GM21423 (cell line): ENCODE results near the gene KRTAP13-1.

Experiments used
- ATAC-seq: cut with Tn5 transposase; IDR thresholded peaks from one replicate; pipeline ENCODE4 v1.9.1; 2021; ENCODE audit warnings: mild to moderate bottlenecking, moderate library complexity; ENCODE audit not compliant: unreplicated experiment

KRTAP13-1 gene, protein sequence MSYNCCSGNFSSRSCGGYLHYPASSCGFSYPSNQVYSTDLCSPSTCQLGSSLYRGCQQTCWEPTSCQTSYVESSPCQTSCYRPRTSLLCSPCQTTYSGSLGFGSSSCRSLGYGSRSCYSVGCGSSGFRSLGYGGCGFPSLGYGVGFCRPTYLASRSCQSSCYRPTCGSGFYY

DNA sequence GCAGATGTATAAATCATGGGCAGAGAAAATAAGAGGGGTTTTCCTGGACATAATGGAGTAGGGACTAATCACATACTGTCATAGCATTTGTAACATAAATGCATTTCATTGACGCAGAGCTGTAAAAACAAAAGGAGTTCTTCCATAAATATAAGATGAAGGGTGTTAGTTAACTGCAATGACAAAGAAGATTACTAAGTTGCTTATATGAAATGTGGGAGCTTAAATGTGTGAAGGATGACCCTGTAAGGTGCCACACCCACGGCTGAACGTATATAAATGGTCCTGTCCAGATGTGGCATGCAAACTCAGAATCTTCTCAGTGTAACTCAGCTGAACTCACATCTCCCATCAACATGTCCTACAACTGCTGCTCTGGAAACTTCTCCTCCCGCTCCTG lies at the start of gene KRTAP13-1:
KRTAP13-1 (plus strand) TSS at position 301 of the 400 bp plus-strand sequence; CDS start at position 357, 56 bp downstream.
- ATAC-seq: no peak

DNA sequence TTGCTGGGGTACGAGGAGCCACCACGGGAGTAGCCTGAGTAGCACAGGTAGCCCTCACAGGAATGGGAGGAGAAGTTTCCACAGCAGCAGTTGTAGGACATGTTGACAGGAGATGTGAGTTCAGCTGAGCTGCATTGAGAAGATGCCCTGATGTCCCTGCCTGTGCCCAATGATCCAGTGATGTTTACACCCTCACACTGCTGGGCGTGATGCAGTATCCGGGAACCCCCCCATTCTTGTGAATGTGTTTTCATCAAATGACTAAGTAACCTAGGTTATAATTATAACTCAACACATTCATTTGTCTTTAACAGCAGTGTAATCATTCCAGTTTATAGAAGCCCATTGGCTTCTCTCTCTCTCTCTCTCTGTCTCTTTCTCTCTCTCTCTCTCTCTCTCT lies 47.3 kb upstream of the KRTAP13-1 start, which contains the start of gene KRTAP23-1:
KRTAP23-1 (minus strand) TSS at position 101 of the 400 bp plus-strand sequence; CDS start at position 101, 0 bp downstream.
- no peak for ATAC-seq

DNA sequence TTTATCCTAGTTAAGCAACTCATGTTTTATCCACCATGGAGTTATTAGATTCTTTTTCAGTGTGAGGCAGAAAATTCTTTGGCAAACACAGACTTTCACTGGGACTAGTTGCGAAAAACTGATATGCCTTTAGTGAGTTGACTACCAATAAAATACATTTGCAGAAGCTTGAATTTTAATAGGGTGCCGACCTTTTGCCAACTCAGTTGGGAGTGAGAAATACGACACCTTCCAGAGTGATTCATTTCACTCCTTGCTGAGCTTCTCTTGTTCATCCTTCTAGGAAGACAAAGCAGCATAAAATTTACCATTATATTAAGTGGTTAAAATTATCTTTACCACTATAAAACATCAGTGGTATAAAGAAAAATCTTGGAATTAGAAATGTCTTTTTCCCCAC lies 46.3 kb upstream of the KRTAP13-1 start:
- no peak for ATAC-seq

DNA sequence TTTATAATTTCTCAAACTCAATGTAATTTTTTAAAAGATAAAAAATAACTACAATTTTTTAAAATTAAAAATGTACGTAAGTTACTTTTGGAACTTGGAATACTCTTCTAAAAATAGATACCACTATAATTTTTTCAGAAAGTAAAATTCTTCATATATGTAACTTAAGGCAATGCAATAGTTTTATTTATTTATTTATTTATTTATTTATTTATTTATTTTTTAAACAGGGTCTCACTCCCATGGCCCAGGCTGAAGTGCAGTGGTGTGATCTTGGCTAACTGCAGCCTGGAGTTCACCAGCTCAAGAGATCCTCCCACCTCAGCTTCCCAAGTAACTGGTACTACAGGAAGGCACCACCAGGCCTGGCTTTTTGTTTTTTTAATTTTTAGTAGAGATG lies 44.3 kb upstream of the KRTAP13-1 start:
- no peak for ATAC-seq

DNA sequence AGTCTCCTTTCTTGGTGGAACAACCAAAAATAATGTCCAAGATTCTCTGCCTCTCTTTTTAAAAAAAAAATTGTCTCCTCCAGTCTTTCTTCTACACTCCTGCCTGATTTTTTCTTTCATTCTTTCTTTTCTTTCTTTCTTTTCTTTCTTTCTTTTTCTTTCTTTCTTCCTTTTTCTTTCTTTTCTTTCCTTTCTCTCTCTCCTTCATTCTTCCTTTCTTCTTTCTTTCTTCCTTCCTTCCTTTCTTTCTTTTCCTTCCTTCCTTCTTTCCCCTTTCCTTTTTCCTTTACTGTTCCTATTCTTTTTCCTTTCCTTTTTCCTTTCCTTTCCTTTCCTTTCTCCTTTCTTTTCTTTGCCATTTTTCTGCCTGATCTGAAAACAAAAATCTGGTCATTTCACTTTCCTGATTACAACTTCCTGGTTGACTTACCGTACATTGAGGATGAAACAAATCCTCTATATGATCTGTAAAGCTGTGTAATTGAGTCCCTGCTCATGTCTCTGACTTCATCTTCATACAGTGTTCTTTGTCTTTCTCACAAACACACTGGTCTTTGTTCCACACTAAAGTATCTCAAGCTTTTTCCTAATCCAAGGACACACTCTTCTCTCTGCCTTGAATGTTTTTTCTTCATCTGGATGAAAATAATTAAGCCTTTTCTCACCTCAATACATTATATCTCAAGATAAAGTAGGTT lies 41.4 kb upstream of the KRTAP13-1 start:
- ATAC-seq: no peak

DNA sequence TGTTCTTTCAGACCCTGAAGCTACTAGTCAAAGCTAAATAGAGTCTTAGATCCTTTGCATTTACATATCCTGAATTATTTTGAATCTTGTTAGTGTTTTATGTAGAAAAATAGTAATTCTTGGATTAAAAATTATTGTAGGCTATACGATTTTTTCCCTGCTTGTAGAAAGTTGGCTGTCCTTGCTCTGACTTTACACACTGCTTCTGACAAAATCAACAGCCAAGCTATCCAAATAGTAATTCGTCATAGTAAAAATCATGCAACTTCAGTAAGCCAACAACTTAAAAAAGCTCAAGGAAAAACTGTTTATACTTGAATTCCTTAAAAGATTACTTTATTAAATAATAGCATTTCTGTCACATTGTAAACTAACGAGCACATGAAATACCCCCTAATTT lies 39.9 kb upstream of the KRTAP13-1 start:
- ATAC-seq: no peak

DNA sequence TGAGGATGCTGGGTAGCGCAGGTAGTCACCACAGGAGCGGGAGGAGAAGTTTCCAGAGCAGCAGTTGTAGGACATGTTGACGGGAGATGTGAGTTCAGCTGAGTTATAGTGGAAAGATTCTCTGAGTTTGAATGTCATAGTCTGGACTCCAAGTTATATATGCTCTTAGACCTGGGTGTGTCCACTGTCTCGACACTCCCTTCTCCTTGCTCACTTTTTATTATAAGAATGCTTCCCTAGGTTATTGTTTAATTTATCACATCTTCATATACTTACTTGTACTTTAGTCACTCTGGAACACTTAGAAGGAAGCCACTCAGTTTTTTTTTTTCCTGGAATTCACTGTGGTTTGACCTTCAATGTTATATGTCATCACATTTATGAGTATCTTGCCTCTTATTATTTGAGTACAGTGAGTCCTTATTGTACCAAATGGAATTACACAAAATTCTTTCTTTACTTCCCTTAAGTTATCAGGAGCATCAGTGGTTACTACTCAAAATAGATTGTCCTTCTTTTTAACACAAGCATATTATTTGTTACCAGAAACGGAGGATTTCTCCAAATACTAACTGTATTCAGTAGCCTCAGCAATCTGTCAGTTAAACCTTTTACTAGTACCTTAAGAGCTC lies 23.6 kb upstream of the KRTAP13-1 start, which contains the start of gene KRTAP13-2:
KRTAP13-2 (minus strand) TSS at position 133 of the 632 bp plus-strand sequence; CDS start at position 75, 58 bp downstream.
- no peak for ATAC-seq

DNA sequence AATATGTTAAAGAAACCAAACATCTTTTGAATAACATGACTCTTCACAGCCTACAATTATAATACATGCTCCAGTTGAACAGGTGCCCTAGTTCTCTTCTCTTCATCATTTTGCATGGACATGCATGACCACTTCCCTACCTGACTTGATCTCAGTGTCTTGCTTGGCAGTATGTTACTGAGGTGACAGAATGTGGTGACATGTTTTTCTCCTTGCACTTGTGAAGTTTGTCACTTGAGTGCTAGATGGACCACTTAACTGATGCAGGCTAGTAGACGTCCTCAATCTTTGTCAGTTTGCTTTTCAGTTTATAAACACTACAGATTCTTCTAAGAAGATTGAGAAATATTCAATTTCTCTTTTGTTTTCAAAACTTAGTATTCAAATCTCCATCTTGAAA lies 13.6 kb upstream of the KRTAP13-1 start:
- ATAC-seq: no peak

DNA sequence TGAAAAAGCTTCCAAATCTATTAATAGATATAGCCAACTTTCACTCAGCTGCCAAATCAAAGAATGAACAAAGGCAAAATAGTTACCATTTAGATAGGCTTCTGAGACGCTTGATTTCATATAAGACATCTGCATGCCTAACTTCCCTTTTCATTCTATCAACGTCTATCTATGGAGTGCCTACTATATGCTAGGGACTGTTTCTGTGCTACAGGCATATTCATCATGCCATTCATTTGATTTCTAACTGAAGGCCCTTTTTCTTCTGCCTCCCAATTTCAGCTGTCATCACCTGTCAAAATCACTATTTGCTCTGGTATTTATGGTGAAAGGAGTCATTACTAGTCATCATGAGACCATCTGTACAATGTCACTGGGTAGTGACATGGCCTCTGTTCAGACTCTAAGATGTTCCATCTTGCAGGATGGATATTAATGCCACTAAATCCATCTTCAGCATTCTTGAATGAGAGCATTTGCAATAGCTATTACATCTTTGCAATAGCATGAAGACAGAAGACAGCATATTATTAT lies 4.3 kb upstream of the KRTAP13-1 start:
- ATAC-seq: no peak

DNA sequence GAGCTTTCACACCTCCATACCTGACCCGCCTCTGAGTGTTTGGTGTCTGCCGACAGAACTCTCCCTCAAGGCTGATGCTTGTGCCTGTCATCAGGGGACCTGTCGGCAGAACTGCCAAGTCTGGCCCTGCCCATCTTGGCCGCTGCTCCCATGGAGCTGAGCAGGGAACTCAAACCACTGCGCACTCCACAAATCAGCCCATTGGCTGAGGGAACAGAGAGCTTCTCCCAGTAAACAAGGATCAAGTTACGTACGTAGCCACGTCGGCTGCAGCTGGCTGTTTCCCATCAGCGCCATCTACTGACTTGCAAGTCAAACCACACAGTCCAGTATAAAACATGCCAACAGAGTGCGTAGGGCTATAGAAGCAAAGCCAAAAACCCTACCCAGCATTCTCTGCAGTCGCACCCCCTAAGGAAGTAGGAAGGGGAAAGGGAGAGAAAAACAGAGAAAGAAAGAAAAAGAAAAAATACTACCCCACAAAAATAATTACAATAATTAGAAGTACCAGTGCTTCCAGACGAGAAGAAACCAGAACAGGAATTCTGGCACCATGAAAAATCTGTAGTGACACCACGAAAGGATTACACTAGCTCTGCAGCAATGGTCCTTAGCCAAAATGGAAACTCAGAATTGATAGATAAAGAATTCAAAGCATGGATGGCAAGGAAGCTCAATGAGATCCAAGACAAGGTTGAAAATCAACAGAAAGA lies 13.1 kb downstream of the KRTAP13-1 start:
- ATAC-seq: no peak

DNA sequence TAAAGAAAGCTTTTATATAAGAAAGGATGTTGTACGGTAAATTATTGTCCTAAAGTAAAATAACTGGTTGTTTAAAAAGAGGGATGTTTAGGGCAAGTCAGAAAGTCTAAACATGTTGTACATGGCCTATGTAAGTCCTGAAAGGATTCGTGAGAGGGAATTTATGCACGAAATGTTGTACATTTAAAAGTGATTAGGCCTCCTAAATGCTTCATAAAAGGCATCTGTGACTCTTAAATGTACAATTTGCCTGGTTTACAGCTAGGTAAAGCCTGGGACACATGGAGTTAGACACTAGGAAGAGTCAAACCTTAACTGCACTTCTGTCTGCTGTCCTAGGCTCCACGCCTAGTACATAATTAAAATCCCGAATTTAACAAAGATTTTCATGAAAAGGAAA lies 20.2 kb downstream of the KRTAP13-1 start:
- no peak for ATAC-seq

DNA sequence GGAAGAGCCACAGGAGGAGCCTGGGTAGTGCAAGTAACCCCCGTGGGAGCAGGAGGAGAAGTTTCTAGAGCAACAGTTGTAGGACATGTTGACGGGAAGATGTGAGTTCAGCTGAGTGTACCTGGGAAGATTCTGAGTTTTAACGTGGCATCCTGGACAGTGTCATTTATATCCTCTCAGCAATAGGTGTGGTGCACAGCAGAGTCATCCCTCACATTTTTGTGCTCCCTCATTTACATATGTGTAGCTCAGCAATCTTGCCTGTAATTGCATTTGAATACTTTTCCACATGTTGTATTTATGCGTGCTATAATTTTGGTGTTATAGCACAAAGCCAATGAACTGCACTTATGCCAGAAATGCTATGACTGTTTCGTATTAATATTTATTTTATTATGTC lies 30.0 kb downstream of the KRTAP13-1 start, which contains the start of gene KRTAP13-3:
KRTAP13-3 (minus strand) TSS at position 101 of the 400 bp plus-strand sequence; CDS start at position 87, 14 bp downstream.
- no peak for ATAC-seq

DNA sequence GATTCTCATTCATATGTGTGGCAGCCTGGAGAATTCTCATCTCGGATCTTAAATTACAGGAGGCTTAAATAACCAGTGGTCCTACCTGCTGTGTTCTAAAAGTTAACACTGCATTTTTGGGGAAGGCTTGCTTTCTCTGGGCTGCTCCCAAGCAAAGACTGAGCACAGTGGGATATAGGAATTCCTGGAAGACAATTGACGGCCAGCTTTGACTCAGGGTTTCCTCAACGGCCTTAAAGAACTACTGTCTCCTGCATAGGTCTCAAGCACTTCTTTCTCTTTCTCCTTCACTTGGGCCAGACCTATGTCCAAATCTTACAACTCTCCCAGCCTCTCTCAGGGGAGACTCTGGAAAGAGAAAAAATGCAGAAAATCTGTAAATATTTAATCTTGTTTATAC lies 30.9 kb downstream of the KRTAP13-1 start:
- no peak for ATAC-seq

DNA sequence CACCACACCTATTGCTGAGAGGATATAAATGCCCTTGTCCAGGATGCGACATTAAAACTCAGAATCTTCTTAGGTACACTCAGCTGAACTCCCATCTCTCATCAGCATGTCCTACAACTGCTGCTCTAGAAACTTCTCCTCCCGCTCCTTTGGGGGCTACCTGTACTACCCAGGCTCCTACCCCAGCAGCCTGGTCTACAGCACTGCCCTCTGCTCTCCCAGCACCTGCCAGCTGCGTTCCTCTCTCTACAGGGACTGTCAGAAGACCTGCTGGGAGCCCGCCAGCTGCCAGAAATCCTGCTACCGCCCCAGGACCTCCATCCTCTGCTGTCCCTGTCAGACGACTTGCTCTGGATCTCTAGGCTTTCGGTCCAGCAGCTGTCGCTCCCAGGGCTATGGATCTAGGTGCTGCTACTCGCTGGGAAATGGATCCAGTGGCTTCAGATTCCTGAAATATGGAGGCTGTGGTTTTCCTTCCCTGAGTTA lies 34.4 kb downstream of the KRTAP13-1 start, which contains the start of gene KRTAP13-4:
KRTAP13-4 (plus strand) TSS at position 51 of the 486 bp plus-strand sequence; CDS start at position 107, 56 bp downstream.
- no peak for ATAC-seq

DNA sequence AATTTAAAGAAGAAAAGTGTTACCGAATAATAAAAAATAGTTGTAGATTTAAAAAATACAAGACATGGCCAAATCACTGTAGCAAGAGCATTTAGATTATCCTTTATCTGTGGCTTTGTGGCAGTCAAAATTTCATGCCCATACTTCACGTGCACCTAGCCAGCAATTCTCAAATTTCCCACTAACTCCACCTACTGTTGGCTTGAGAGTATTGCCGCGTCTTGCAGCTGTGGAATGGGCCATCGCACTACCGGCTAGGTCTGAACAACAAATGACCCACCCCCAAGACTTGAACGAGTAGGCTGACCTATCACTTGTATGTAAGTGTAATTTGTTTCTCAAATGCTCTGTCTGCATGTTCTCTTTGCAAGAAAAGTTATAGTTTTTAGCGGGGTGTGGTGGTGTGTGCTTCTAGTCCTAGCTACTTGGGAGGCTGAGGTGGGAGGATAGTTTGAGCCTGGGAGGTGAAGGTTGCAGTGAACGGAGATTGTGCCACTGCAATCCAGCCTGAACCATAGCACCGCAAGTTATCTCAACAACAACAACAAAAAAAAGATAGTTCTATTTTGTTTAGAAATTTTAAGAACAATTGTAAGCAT lies 38.3 kb downstream of the KRTAP13-1 start:
- no peak for ATAC-seq

DNA sequence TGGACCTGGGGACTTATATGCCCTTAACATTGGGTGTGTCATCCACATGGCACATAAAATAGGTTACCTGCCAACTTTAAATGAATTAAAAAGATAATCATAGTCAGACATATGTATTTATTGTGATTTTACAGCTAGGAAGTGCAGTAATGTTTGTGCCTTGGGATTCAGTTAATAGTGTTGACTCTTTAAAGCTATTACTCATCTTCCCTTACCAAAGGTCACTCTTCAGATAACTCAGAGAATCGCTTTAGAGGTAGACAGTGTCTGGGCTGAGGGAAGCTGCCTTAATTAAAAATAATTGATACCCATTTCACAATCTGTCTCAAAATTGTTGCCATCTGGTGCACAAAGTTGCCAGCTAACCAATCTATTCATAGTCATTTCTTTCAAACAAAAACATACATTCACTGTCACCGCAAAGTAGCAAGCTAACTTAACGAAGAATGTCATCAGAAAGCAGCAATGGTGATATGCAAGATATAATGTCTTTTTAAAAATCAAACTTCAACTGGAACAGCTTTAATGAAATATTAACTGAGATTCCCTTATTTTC lies 41.3 kb downstream of the KRTAP13-1 start:
- ATAC-seq: no peak

DNA sequence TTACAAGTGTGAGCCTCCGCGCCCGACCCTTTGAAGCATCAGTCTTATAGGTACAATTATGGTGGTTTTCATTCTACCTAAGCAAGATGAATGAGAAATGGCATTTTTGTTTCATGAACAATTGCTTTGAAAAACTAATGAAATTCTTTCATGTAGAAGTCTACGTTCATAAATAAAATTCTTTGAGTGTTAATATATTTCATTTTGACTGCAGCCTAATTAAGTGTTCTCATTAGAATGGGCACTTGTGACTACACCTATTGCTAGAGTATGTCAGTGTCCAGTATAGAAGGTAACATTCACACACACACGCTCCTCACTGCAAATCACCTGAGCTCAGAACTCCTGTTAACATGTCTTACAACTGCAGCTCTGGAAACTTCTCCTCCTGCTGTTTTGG lies 44.1 kb downstream of the KRTAP13-1 start, which contains the start of gene KRTAP15-1:
KRTAP15-1 (plus strand) TSS at position 301 of the 400 bp plus-strand sequence; CDS start at position 354, 53 bp downstream.
- no peak for ATAC-seq

DNA sequence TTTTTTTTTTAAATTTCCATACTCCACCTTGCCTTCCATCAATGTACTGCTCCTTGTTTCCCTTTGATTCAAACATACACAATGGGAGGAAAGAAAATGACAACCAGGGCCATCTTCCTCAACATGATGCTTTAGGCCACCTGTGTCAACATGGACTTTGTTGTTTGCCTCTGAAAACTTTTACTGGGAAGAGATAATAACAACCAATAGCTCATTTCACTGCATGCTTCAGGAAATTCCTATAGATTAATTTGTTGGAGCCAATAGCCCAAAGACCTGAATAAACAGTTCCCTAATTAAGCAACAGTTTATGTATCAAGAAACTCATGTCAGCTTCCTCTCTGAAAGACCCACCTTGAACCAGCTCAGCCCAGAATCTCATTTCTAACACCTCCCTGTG lies 47.4 kb downstream of the KRTAP13-1 start:
- no peak for ATAC-seq

DNA sequence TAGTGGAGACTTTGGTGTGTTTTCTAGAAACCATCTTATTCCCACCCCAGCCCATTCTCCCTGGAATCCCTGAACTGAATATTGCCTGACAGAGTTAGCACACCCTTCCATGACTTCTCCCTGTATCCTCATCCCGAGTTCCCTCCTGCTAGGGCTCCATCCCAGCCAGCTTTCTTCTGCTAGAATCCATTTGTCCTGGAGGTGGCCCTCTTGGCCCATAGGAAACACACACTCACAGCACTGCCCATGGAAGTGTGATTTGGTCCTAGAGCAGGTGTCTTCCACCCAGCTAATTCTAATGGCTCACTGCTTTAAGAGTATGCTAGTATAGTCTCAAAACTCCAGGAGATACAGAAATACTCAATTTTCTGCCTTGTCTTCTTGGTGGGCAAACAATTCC lies 48.4 kb downstream of the KRTAP13-1 start:
- ATAC-seq: no peak
